ENCODE measurements around the gene NLGN3.

The NLGN3 gene

GRCh38 chrX:71144651-71145050 lies at the start of gene NLGN3:
NLGN3 (plus strand) TSS chrX:71144841; CDS start chrX:71147750, 2,909 bp downstream.
- DNase-seq (ENCODE audit: low read depth), result no peak

GRCh38 chrX:71095033-71095432 lies 49.6 kb upstream of the NLGN3 start:
- DNase-seq (ENCODE audit: low read depth), result no peak

- DNase-seq (ENCODE audit: low read depth), result peak; percentile 79
These were observed 49.1 kb upstream of the NLGN3 start, which contains the start of gene FOXO4 for GRCh38 chrX:71095555-71095980. FOXO4 (plus strand) TSS chrX:71095851; CDS start chrX:71096529, 678 bp downstream.

GRCh38 chrX:71095981-71096759 lies 48.5 kb upstream of the NLGN3 start:
- no peak for DNase-seq (ENCODE audit: low read depth)

GRCh38 chrX:71096760-71097032 lies 47.9 kb upstream of the NLGN3 start:
- DNase-seq (ENCODE audit: low read depth), result no peak

GRCh38 chrX:71098302-71098701 lies 46.3 kb upstream of the NLGN3 start:
- DNase-seq (ENCODE audit: low read depth), result peak; percentile 49

- DNase-seq (ENCODE audit: low read depth), result no peak
These were observed 45.6 kb upstream of the NLGN3 start for GRCh38 chrX:71098951-71099506.

- DNase-seq (ENCODE audit: low read depth), result no peak
These were observed 44.9 kb upstream of the NLGN3 start for GRCh38 chrX:71099736-71100135.

GRCh38 chrX:71100581-71101505 lies 43.8 kb upstream of the NLGN3 start:
- no peak for DNase-seq (ENCODE audit: low read depth)

GRCh38 chrX:71102292-71102691 lies 42.3 kb upstream of the NLGN3 start:
- DNase-seq (ENCODE audit: low read depth), result no peak

- DNase-seq (ENCODE audit: low read depth), result peak; percentile 45
These were observed 41.3 kb upstream of the NLGN3 start for GRCh38 chrX:71103110-71103983.

- DNase-seq (ENCODE audit: low read depth), result no peak
These were observed 39.0 kb upstream of the NLGN3 start for GRCh38 chrX:71105628-71106027.

GRCh38 chrX:71106427-71106826 lies 38.2 kb upstream of the NLGN3 start, which contains the start of gene CXorf65:
CXorf65 (minus strand) TSS chrX:71106740; CDS start chrX:71106556, 184 bp downstream.
- DNase-seq (ENCODE audit: low read depth), result no peak

- DNase-seq (ENCODE audit: low read depth), result no peak
These were observed 37.4 kb upstream of the NLGN3 start for GRCh38 chrX:71107245-71107644.

- no peak for DNase-seq (ENCODE audit: low read depth)
These were observed 36.8 kb upstream of the NLGN3 start for GRCh38 chrX:71107762-71108360.

- no peak for DNase-seq (ENCODE audit: low read depth)
These were observed 35.6 kb upstream of the NLGN3 start for GRCh38 chrX:71109051-71109450.

- DNase-seq (ENCODE audit: low read depth), result peak; percentile 65
These were observed 33.3 kb upstream of the NLGN3 start, which contains the start of gene IL2RG for GRCh38 chrX:71111141-71111843. IL2RG (minus strand) TSS chrX:71111577; CDS start chrX:71111539, 38 bp downstream.

- DNase-seq (ENCODE audit: low read depth), result no peak
These were observed 32.7 kb upstream of the NLGN3 start for GRCh38 chrX:71111921-71112431.

GRCh38 chrX:71117358-71117757 lies 27.3 kb upstream of the NLGN3 start:
- no peak for DNase-seq (ENCODE audit: low read depth)

All from stimulated activated CD8-positive, alpha-beta memory T cell treated with anti-CD3 and anti-CD28 coated beads, Interleukin-12 subunit alpha, Interleukin-12 subunit beta, amount 100 ng/mL, for 4 hours (primary cell).